NCI-H1417 (cell line): ENCODE data around the gene COPRS.

ENCODE experiments used
- DNase-seq, 3 experiments: peaks; one replicate each; lab custom pipeline; 2025; lab: John Stamatoyannopoulos, UW

The COPRS gene

GRCh38 chr17:31807846-31808245 lies 51.2 kb downstream of the COPRS start:
- no peak for DNase-seq

- no peak for DNase-seq
Measured at GRCh38 chr17:31806921-31807320, 52.1 kb downstream of the COPRS start.

GRCh38 chr17:31803494-31804213 lies 55.4 kb downstream of the COPRS start:
- DNase-seq, result peak in 1 of 3 experiments; percentile 41

GRCh38 chr17:31802502-31802901 lies 56.5 kb downstream of the COPRS start:
- no peak for DNase-seq
